GM19043 (cell line): ENCODE results near the gene SNX8.

Experiments used
- ATAC-seq: cut with Tn5 transposase; IDR thresholded peaks from one replicate; pipeline ENCODE4 v1.9.1; 2021; ENCODE audit warnings: low read depth; ENCODE audit not compliant: unreplicated experiment

SNX8 gene

DNA sequence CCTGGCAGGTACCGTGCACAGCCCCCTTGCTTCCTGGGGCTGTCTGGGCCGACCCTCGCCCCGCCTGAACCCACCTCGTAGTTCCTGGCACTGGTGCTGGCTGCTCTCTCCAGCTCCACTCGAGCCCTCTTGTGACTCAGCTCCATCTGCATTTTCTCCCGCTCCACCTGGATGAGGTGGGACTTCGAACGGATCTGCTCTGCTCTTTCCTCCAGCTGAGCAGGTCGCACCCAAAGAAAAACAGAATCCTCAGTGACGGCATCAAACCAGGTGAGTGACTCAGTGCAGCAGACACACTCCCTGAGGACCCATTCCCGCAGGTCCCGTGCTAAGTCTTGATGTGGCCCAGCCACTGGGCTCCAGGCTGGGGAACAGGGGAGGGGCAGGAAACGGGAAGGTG, 88.9 kb downstream of the SNX8 start:
- ATAC-seq, result no peak

GRCh38 chr7:2224934-2225333, 89.3 kb downstream of the SNX8 start:
- ATAC-seq, result no peak

DNA sequence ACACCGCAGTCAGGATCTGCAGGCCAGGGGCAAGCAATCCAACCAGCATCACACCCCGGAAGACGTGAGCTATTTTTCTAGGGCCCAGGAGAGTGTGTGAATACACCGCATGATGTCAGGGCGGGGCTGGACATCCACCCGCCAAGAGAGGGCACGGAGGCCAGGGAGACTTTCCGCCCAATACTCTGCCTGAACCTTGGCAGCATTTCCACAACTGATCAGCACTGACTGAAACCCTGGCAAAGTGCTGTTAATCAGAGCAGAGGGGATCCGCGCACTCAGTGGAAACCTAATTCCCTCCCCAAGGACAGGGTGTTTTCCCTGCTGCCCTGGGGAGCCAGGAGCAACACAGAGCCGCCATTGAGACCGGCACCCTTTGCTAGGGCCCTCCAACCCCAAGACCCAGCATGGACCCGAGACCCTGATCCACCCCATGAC, 89.7 kb downstream of the SNX8 start:
- no peak for ATAC-seq

- ATAC-seq, result no peak
Observed at GRCh38 chr7:2223321-2223720, 90.9 kb downstream of the SNX8 start.

DNA sequence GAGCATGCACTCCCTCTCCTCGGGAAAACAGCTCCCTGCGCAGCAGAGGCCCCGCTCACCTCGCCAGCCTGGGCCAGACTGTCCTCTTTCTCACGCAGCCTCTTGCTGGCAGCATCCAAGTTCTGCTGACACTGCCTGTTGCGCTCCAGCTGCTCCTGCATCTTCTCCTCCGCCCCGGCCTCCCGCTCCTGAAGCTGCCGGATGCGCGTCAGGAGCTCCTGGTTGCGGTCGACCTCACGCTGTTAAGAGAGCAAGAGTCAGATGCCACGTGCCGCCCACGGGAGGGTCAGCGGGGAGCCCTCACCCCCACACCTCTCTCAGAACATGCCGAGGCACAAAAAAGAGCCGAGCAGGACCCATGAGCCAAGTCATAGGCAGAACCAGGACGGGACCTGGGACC, 91.7 kb downstream of the SNX8 start:
- ATAC-seq, result no peak

DNA sequence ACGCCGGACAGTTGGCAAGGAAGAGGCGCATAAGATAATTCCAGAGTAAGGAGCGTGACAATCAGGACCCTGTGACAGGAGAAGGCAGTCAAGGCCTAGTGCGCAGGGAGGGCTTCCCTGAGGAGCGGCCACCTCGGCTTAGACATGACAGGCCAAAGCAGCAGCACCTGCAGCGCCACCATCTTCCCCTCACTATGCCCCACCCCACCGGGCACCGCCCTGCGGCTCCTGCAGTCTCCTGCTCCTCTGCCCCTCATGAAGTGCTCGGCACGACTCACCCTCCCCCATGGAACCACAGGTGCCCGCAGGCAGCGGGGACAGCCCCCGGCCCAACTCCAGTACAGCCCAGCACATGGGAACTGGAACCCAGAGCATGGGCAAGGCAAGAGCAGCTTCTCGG, 93.3 kb downstream of the SNX8 start:
- ATAC-seq, result no peak

GRCh38 chr7:2220506-2220905, 93.7 kb downstream of the SNX8 start:
- no peak for ATAC-seq

- ATAC-seq, result no peak
Observed at GRCh38 chr7:2220030-2220429, 94.2 kb downstream of the SNX8 start.

GRCh38 chr7:2219606-2220005, 94.6 kb downstream of the SNX8 start:
- no peak for ATAC-seq

- ATAC-seq, result no peak
Observed at GRCh38 chr7:2219136-2219535, 95.1 kb downstream of the SNX8 start.

- ATAC-seq, result no peak
Observed at GRCh38 chr7:2218444-2218785, 95.8 kb downstream of the SNX8 start.

DNA sequence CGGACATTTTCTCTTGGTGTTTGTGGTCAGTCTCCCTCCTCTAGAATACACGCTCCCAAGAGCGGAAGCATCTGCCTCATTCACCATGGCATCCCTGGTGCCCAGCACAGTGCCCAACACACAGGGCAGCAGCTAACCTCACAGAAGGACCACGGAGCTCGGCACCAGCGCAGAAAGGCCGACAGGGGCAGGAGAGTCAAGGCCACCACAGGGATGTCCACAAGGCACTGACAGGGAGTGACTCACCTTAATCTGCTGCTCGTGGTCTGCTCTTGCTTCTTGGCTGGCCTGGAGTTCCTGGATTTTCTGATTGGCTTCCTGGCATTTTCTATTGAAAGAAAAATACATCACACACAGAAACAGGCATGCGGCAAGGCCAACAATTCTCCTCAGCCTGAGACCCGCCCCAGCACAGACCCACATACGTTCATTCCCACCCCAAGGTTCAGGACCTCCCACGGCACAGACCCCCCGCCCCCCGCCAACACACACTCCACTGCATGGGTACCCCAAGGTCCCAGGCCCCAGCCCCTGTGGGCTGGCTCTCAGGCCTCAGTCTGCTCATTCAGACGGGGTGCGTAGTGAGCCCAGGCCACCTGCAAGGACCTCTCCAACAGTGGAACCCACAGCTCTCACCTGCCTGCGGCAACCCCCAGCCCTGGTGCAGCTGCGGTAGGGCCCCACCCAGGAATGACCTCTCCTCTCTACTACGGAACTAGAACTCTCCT, 96.4 kb downstream of the SNX8 start:
- no peak for ATAC-seq

DNA sequence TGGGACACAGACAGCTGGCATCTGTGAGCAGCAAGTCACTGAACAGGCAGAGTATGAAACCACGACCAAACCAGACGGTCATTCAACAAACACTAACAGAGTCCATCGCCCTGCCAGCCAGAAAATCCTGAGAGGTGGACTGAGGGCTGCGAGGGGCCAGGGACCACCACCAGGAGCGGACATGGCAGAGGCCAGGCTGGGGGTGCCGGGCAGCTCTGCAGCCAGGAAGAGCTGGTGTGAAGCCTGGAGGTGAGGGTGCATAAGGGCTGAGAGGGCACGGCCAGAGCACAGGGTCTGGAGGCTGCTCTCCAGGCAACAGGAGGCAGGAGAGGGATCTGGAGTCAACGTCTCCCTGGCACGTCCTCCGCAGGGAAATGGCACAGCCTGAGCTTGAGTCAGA, 97.0 kb downstream of the SNX8 start:
- no peak for ATAC-seq

DNA sequence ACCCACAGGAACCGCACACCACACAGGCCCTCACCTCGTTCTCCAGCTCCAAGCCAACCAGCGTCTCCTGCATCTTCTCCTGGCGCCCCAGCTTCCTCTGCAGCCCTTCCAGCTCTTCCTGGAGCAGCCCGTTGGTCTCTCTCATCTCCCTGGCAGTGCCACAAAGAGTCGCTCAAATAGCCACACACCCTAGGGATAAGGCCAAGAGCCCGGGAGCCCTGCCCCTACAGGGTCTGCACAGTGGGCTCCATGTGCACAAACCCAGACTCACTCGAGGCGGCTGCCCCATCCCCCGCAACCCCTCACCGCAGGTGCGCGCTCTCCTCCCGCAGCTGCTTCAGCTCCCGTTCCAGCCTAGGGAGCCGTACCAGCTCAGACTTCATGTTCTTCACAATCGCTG, 98.4 kb downstream of the SNX8 start:
- ATAC-seq, result no peak

GRCh38 chr7:2214636-2215035, 99.6 kb downstream of the SNX8 start:
- ATAC-seq, result no peak

GRCh38 chr7:2213551-2214215, 100.6 kb downstream of the SNX8 start:
- no peak for ATAC-seq

DNA sequence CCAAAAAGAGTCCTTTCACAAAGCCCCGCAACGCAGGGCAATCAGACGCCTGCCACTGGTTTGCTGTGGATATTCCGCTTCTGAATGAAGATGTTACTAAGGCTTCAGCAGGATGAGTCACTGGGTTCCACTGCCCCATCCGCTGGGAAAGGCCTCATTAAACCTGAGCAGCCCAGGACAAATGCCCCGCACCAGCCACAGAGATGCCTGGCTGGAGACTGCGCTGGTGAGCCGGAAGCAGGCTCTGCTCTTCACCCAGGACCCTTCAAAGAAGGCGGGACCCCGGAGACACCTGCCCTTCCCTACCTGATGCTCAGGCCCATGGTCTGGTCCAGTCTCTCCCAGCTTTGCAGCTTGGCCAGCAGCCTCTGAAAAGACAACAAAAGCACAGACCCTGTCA, 101.3 kb downstream of the SNX8 start:
- no peak for ATAC-seq

DNA sequence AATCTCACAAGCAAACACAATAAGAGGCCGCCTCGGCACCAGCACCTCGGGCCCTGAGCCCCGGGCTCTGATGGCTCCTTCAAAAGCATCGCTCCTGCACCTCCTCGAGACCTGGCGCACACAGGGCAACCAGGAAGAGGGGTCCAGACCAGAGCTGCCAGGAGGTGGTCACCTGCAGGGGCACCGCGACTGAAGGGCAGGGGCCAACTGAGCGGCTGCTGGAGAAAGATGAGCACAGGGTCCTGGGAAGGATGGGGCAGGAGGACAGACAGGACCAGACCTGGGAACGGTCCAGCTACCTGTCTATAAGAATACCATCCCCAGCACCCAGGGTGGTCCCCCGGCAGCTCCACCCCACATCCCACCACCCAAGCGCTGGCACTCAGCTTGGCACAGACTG, 102.3 kb downstream of the SNX8 start:
- no peak for ATAC-seq

DNA sequence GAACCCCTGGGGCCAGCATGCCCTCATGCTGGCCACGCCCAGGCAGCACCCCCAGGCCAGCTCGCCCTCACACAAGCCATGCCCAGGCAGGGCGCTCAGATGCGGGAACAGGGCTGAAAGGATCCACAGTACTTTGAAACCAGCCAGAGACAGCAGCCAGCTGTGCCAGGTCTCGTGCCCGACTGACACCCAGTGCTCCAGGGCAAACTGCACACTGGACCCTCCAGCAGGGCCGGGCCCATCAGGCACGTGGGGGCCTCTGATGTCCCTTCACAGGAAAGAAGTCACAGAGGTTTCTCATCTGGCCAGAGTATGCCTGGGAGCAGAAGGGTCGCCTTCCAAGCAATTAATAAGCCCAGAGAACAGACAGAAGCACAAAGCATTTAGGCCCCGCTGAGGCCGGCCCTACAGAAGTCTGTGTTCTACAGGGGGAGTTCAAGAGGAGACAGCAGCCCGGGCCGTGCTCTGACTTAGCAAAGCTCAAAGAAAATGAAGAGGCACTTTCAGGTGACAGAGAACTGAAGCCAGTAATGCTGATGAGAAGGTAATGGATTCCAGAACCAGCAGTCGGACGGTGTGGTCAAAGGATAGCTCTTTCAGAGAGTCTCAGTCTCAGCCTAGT, 102.9 kb downstream of the SNX8 start:
- ATAC-seq, result no peak

- no peak for ATAC-seq
Observed at GRCh38 chr7:2210551-2211258, 103.5 kb downstream of the SNX8 start.

DNA sequence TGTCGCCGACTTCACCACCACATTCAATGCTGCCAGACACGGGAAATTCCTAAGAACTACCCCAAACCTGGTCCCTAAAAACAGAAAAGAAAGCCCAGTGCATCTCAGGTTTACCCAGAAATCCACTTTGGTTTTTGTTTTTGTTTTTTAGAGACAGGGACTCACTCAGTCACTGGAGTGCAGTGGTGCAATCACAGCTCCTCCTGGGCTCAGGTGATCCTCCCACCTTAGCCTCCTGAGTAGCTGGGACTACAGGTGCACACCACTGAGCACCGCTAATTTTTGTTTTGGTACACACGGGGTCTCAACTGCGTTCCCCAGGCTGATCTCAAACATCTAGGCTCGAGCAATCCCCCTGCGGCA, 104.3 kb downstream of the SNX8 start:
- ATAC-seq, result no peak
